Measurements from ENCODE around the gene PLSCR3.

DNA sequence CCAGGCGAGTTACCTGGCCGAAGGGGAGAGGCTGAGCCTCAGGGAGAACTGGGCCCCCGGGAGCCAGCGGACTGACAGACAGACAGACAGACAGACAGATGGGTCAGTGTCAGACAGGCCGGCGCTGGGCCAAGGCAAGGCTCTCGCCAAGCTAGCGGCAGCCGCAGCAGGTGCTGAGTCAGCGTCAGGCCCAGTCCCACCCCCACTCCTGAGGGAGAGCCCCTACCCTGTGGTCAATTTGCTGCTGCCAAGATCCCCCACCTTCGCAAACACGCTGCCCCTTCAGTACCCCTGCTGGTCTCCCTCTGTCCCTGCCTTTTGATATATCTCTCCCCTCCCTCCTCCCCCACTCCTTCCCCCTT lies 46.5 kb upstream of the PLSCR3 start:
- no peak for TF ChIP-seq POLR2A (IDR thresholded peaks at IDR 0.05)
- TF ChIP-seq, protein P1, sequence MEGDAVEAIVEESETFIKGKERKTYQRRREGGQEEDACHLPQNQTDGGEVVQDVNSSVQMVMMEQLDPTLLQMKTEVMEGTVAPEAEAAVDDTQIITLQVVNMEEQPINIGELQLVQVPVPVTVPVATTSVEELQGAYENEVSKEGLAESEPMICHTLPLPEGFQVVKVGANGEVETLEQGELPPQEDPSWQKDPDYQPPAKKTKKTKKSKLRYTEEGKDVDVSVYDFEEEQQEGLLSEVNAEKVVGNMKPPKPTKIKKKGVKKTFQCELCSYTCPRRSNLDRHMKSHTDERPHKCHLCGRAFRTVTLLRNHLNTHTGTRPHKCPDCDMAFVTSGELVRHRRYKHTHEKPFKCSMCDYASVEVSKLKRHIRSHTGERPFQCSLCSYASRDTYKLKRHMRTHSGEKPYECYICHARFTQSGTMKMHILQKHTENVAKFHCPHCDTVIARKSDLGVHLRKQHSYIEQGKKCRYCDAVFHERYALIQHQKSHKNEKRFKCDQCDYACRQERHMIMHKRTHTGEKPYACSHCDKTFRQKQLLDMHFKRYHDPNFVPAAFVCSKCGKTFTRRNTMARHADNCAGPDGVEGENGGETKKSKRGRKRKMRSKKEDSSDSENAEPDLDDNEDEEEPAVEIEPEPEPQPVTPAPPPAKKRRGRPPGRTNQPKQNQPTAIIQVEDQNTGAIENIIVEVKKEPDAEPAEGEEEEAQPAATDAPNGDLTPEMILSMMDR (IDR thresholded peaks at IDR 0.05) = no peak
- no peak for TF ChIP-seq POLR2AphosphoS5 (IDR thresholded peaks at IDR 0.05)
- TF ChIP-seq EP300 (IDR thresholded peaks at IDR 0.05) = no peak
